MCF 10A (cell line): Measurements from ENCODE around the gene FMO2. TPM values are rescaled to one million over a fixed set of nuclear protein-coding genes. Genes with fewer than 3 reads are reported as not detected.

Source experiments
- BruUV-seq: library from RNA; stranded (reverse); fragments of 400-500 nt; replicated peaks from 2 replicates; lab custom pipeline; 2021; lab: Mats Ljungman, UMichigan
- CTCF ChIA-PET: fragments of 300-600 bp; sonication (Branson Sonifier 250); formaldehyde crosslinking; extraction: SDS; loops from one replicate; lab custom pipeline; 2021; ENCODE audit warnings: antibody characterized with exemption, inconsistent platforms; lab: Yijun Ruan, JAX
- POLR2A ChIA-PET: fragments of 300-600, 350-650 bp; sonication (Branson Sonifier 250); formaldehyde crosslinking; extraction: SDS; loops from one replicate; lab custom pipeline; 2020; ENCODE audit warnings: antibody characterized with exemption, inconsistent platforms; lab: Yijun Ruan, JAX
- DNase-seq: peaks from one replicate; pipeline ENCODE4 v3.0.0-alpha.2; 2018; ENCODE audit not compliant: unreplicated experiment
- H3K27ac Mint-ChIP-seq: one replicate; pipeline ENCODE4 v1.8.0; 2022; ENCODE audit warnings: mild to moderate bottlenecking, low read depth, mixed read lengths; ENCODE audit not compliant: unreplicated experiment
- H3K27me3 Mint-ChIP-seq: one replicate; pipeline ENCODE4 v1.8.0; 2022; ENCODE audit warnings: mixed read lengths; ENCODE audit not compliant: insufficient read depth, unreplicated experiment
- H3K36me3 Mint-ChIP-seq: one replicate; pipeline ENCODE4 v1.8.0; 2022; ENCODE audit warnings: mild to moderate bottlenecking, moderate library complexity, mixed read lengths; ENCODE audit not compliant: insufficient read depth, unreplicated experiment
- H3K4me1 Mint-ChIP-seq: one replicate; pipeline ENCODE4 v1.8.0; 2022; ENCODE audit warnings: mixed read lengths; ENCODE audit not compliant: insufficient read depth, unreplicated experiment
- H3K4me3 Mint-ChIP-seq: one replicate; pipeline ENCODE4 v1.8.0; 2022; ENCODE audit warnings: mild to moderate bottlenecking, moderate library complexity, mixed read lengths; ENCODE audit not compliant: unreplicated experiment
- H3K9me3 Mint-ChIP-seq: one replicate; pipeline ENCODE4 v1.8.0; 2022; ENCODE audit warnings: mixed read lengths; ENCODE audit not compliant: unreplicated experiment
- CTCF ChIP-seq: fragments of 200-600 bp; IDR thresholded peaks from one replicate; pipeline ENCODE4 v1.8.0; 2022; ENCODE audit warnings: antibody characterized with exemption, mild to moderate bottlenecking; ENCODE audit not compliant: unreplicated experiment
- intact Hi-C: fragments of 100-400 bp; cut with micrococcal nuclease; formaldehyde crosslinking; loops from 2 replicates; pipeline ENCODE4 v1.14.1; 2022
- total RNA-seq: library from RNA; stranded (reverse); gene quantifications from 2 replicates; pipeline ENCODE4 v1.2.3, GENCODE V29; 2022

FMO2 gene
- total RNA-seq, 1 experiment from 2014 or later, result not detected

- no TSS peak for BruUV-seq
- no peak overlapping the region for H3K4me3 Mint-ChIP-seq
- no peak for DNase-seq
Measured at GRCh38 chr1:171160639-171161354, 24.3 kb upstream of the FMO2 start.

GRCh38 chr1:171161431-171161830, 23.7 kb upstream of the FMO2 start:
- ChIA-PET CTCF (no interaction called here), POLR2A (no interaction called here)
- H3K27me3 Mint-ChIP-seq, result no peaks in the 10 kb centered on the region
- H3K36me3 Mint-ChIP-seq, result no peaks in the 10 kb centered on the region
- TF ChIP-seq CTCF, result no peak
- H3K4me3 Mint-ChIP-seq, result no peak overlapping the region
- DNase-seq, result no peak
- no peak overlapping the region for H3K27ac Mint-ChIP-seq
- intact Hi-C loops, result no loop called here
- H3K9me3 Mint-ChIP-seq, result no peaks in the 10 kb centered on the region
- no TSS peak for BruUV-seq
- H3K4me1 Mint-ChIP-seq, result no peaks in the 10 kb centered on the region

More at GRCh38 chr1:171160639-171161354, 24.3 kb upstream of the FMO2 start:
- intact Hi-C loops, result no loop called here
- H3K27me3 Mint-ChIP-seq, result no peaks in the 10 kb centered on the region
- no peak overlapping the region for H3K27ac Mint-ChIP-seq
- no peaks in the 10 kb centered on the region for H3K36me3 Mint-ChIP-seq
- ChIA-PET CTCF (interaction anchor here (0.6 kb wide), 2 partner anchors 18 to 27 kb away, joined by 3 to 7 read pairs; no protein-coding TSS in a partner anchor), POLR2A (interaction anchor here (0.7 kb wide), 1 partner anchor 57 kb away, joined by 3 read pairs; no protein-coding TSS in a partner anchor)
- no peak for TF ChIP-seq CTCF
- no peaks in the 10 kb centered on the region for H3K9me3 Mint-ChIP-seq
- H3K4me1 Mint-ChIP-seq, result no peaks in the 10 kb centered on the region

GRCh38 chr1:171166361-171166760, 18.7 kb upstream of the FMO2 start:
- intact Hi-C loops, result no loop called here
- no peak overlapping the region for H3K4me3 Mint-ChIP-seq
- H3K36me3 Mint-ChIP-seq, result no peaks in the 10 kb centered on the region
- ChIA-PET CTCF (no interaction called here), POLR2A (interaction anchor here (0.6 kb wide), 1 partner anchor 190 kb away, joined by 4 read pairs; no protein-coding TSS in a partner anchor)
- peaks cover 9% of the 10 kb centered on the region for H3K9me3 Mint-ChIP-seq
- no TSS peak for BruUV-seq
- H3K27ac Mint-ChIP-seq, result peak overlapping the region; percentile 5
- TF ChIP-seq CTCF, result no peak
- H3K4me1 Mint-ChIP-seq, result no peaks in the 10 kb centered on the region
- no peaks in the 10 kb centered on the region for H3K27me3 Mint-ChIP-seq
- no peak for DNase-seq

DNA sequence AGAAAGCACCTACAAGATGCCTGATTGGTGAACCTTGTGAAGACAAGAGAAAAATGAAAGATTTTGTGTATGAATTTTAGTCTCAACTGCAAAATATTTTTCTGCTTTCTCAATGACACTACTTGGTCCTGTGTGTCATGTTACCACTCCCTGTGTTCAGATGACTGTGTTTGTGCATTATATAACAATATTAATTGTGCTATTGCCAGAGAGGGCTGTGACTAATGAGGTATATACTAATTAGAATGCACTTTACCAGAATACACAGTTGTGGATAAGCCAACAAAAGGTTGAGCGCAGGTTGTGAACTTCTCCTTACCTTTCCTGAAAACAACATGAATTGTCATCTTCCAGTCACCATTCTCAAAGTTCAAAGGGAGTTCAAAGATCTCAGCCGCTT, 17.3 kb upstream of the FMO2 start:
- intact Hi-C loops, result no loop called here
- Mint-ChIP-seq H3K36me3 (no peaks in the 10 kb centered on the region), H3K27me3 (no peaks in the 10 kb centered on the region), H3K4me3 (no peak overlapping the region), H3K4me1 (no peaks in the 10 kb centered on the region), H3K9me3 (peaks cover 9% of the 10 kb centered on the region), H3K27ac (no peak overlapping the region)
- no peak for DNase-seq
- ChIA-PET CTCF (no interaction called here), POLR2A (no interaction called here)
- TF ChIP-seq CTCF, result no peak
- no TSS peak for BruUV-seq
